Tibial artery (tissue), 4 donors: ENCODE measurements around the gene ZNF280B.
"Not testable (repeated sequence)": the region's sequence is repeated elsewhere in the genome, so short reads cannot be mapped to it uniquely, and the experiment has no call there.

Experiments used
- DNase-seq, 2 donors: peaks; one replicate each; pipeline ENCODE4 v3.0.0-alpha.2; 2019
- H3K27ac ChIP-seq, 2 donors: fragments of 200-600 bp; sonication (generic) in 1 of 2; 1 replicate in 1 of 2; 2 replicates in 1 of 2; pipeline ENCODE4 v1.5.1; 2018 to 2019; ENCODE audit warnings: mild to moderate bottlenecking in 1 of 2
- H3K27me3 ChIP-seq, 2 donors: fragments of 200-600 bp; sonication (generic) in 1 of 2; one replicate each; pipeline versions ENCODE4 v1.5.1 to v1.6.0; 2016 to 2019
- H3K36me3 ChIP-seq, 3 donors: fragments of 200-600 bp; sonication (generic) in 2 of 3; one replicate each; pipeline ENCODE4 v1.5.1; 2016 to 2019; ENCODE audit warnings: mild to moderate bottlenecking in 2 of 3
- H3K4me1 ChIP-seq, 4 donors: fragments of 200-600 bp; sonication (generic) in 2 of 4; 1 replicate in 3 of 4; 2 replicates in 1 of 4; pipeline ENCODE4 v1.5.1; 2016 to 2019
- H3K4me3 ChIP-seq, 2 donors: fragments of 200-600 bp; sonication (generic) in 1 of 2; 1 replicate in 1 of 2; 2 replicates in 1 of 2; pipeline ENCODE4 v1.5.1; 2018 to 2019; ENCODE audit warnings: mild to moderate bottlenecking in 2 of 2
- H3K9me3 ChIP-seq, 3 donors: fragments of 200-600 bp; sonication (generic) in 1 of 3; one replicate each; pipeline ENCODE4 v1.5.1; 2016 to 2019
- intact Hi-C: fragments of 100-400 bp; cut with DNase I; formaldehyde crosslinking; loops from one replicate; pipeline ENCODE4 v1.15.0; 2023; ENCODE audit warnings: low total_unique reads
- TF ChIP-seq, protein P1 (sequence below), 2 experiments: fragments of 200-600 bp in 1 of 2; fragments of 450-650 bp in 1 of 2; IDR thresholded peaks; one replicate each; pipeline ENCODE4 v1.5.1; 2017 to 2019; ENCODE audit warnings: antibody characterized with exemption in 2 of 2, mild to moderate bottlenecking in 1 of 2, moderate library complexity in 1 of 2

The ZNF280B gene

DNA sequence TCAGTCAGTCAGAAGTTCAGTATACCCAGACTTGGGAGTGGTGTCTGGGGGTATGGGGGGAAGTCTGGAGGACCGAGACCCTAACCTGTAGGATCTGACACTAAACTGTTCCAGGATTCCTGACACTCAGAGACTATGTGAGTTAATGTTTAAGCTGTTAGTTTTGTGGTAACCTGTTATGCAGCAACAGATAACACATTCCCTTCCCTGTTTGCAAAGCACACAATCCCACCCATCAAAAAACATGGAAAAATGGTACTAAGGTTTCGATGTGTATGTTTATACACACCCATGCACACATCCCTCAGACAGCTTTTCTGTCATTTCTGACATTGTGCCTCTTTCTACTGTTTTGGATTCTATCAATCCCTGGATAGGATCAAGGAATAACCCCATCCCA lies 27.6 kb downstream of the ZNF280B start:
- Histone ChIP-seq H3K9me3 (no peaks in the 10 kb centered on the region), H3K27ac (no peak overlapping the region), H3K36me3 (no peaks in the 10 kb centered on the region), H3K4me3 (no peak overlapping the region), H3K4me1 (no peaks in the 10 kb centered on the region), H3K27me3 (no peaks in the 10 kb centered on the region)
- DNase-seq, result no peak
- TF ChIP-seq, protein P1, sequence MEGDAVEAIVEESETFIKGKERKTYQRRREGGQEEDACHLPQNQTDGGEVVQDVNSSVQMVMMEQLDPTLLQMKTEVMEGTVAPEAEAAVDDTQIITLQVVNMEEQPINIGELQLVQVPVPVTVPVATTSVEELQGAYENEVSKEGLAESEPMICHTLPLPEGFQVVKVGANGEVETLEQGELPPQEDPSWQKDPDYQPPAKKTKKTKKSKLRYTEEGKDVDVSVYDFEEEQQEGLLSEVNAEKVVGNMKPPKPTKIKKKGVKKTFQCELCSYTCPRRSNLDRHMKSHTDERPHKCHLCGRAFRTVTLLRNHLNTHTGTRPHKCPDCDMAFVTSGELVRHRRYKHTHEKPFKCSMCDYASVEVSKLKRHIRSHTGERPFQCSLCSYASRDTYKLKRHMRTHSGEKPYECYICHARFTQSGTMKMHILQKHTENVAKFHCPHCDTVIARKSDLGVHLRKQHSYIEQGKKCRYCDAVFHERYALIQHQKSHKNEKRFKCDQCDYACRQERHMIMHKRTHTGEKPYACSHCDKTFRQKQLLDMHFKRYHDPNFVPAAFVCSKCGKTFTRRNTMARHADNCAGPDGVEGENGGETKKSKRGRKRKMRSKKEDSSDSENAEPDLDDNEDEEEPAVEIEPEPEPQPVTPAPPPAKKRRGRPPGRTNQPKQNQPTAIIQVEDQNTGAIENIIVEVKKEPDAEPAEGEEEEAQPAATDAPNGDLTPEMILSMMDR (IDR thresholded peaks at IDR 0.05), result no peak
- intact Hi-C loops, result no loop called here

DNA sequence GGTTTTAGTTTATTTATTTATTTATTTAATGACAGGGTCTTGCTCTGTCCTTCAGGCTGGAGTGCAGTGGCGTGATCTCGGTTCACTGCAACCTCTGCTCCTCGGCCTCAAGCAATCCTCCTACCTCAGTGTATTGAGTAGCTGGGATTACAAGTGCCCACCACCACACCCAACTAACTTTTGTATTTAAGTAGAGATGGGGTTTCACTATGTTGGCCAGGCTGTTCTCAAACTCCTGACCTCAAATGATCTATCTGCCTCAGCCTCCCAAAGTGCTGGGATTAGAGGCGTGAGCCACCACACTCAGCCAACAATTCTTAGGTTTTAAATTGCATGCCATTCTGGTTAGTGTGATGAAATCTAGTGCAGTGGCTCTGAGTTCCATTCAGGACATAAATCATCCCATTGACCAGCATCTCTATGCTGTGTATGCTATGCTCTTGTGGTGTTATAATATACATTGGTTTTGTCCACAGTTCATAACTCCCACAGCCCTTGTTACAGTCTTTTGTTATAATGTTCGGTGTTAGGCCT lies 28.5 kb downstream of the ZNF280B start:
- Histone ChIP-seq H3K27ac (no peak overlapping the region), H3K4me1 (no peaks in the 10 kb centered on the region), H3K9me3 (no peaks in the 10 kb centered on the region), H3K4me3 (no peak overlapping the region), H3K36me3 (no peaks in the 10 kb centered on the region), H3K27me3 (no peaks in the 10 kb centered on the region)
- intact Hi-C loops, result no loop called here
- no peak for DNase-seq
- TF ChIP-seq, protein P1 (IDR thresholded peaks at IDR 0.05), result no peak

DNA sequence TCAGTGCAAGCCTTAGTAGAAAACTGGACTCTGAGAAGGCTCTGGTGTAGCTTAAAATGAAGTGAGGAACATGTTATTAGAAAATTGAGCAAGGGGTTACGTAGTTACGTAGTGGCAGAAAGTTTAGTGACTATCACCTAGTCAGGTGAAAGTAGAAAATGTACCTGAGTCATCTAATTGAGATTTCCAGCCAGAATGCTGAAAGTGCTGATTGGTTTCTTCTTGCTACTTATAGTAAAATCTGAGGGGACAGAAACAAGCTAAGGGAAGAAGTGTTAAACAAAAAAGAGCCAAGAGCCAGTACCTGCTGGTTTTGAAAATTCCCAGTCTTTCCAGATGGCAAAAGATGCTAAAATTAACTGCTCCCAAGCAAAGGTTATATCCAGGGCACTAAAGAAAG lies 29.4 kb downstream of the ZNF280B start:
- intact Hi-C loops, result no loop called here
- H3K4me3 ChIP-seq, result no peak overlapping the region
- H3K27me3 ChIP-seq, result no peaks in the 10 kb centered on the region
- no peak overlapping the region for H3K27ac ChIP-seq
- no peaks in the 10 kb centered on the region for H3K36me3 ChIP-seq
- TF ChIP-seq, protein P1 (IDR thresholded peaks at IDR 0.05), result no peak
- no peaks in the 10 kb centered on the region for H3K9me3 ChIP-seq
- DNase-seq, result no peak
- no peaks in the 10 kb centered on the region for H3K4me1 ChIP-seq

DNA sequence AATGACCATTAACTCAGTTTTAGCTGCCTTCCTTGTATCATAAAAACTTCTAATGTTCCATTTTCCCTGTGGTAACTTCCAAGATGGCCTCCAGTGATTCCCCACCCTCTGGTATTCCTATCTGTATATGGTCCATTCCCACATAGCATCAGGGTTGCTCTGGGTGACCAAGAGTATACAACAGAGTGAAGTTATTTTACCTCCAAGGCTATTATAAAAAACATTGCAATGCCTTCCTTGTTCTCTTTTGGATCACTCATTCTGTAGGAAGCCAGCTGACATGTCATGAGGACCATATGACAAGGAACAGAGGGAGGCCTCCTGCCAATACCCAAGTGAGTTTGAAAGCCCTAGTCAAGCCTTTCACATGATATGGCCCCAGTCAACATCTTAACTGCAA lies 30.1 kb downstream of the ZNF280B start:
- H3K36me3 ChIP-seq, result no peaks in the 10 kb centered on the region
- intact Hi-C loops, result no loop called here
- TF ChIP-seq, protein P1 (IDR thresholded peaks at IDR 0.05), result no peak
- no peak for DNase-seq
- no peaks in the 10 kb centered on the region for H3K4me1 ChIP-seq
- no peaks in the 10 kb centered on the region for H3K27me3 ChIP-seq
- H3K27ac ChIP-seq, result no peak overlapping the region
- H3K9me3 ChIP-seq, result no peaks in the 10 kb centered on the region
- no peak overlapping the region for H3K4me3 ChIP-seq

DNA sequence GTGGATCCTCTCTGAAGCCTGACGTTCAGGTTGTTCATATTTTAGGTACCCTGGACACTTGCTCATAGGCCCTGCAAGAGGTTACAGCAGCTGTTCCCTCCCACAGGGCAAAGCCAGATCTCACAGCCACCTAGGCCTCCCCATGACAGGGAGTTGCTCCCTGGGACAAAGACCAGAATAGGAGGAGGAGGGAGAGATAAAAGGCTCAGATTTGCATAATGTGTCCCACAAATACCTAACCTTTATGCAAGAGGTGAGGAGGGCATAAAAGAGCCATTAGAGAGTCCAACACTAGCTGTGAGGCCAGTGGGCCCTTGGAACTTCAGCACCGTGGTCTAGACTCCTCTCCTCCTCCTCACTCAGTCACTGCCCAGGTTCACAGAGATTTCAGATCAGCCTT lies 33.8 kb downstream of the ZNF280B start:
- peaks cover 0 to 3% (median under 1%) of the 10 kb centered on the region in 3 donors for H3K9me3 ChIP-seq
- H3K4me1 ChIP-seq, result no peaks in the 10 kb centered on the region
- DNase-seq, result no peak
- H3K27ac ChIP-seq, result no peak overlapping the region
- no peak overlapping the region for H3K4me3 ChIP-seq
- H3K36me3 ChIP-seq, result no peaks in the 10 kb centered on the region
- intact Hi-C loops, result no loop called here
- no peaks in the 10 kb centered on the region for H3K27me3 ChIP-seq
- TF ChIP-seq, protein P1 (IDR thresholded peaks at IDR 0.05), result no peak

DNA sequence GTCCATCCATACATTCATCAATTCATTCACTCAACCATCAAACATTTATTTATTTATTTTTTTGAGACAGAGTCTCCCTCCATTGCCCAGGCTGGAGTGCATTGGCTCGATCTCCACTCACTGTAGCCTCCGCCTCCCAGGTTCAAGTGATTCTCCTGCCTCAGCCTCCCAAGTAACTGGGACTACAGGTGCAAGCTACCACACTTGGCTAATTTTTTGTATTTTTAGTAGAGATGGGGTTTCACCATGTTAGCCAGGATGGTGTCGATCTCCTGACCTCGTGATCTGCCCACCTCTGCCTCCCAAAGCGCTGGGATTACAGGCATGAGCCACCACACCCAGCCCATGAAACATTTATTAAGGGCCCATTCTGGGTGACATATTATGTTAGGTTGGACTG lies 37.4 kb downstream of the ZNF280B start:
- intact Hi-C loops, H3K36me3 ChIP-seq, H3K27me3 ChIP-seq, H3K27ac ChIP-seq, H3K4me3 ChIP-seq, H3K4me1 ChIP-seq, DNase-seq: not testable (repeated sequence)
- peaks cover 0 to 12% (median 11%) of the 10 kb centered on the region in 3 donors for H3K9me3 ChIP-seq
